ENCODE data around the gene TTI1. TPM values are rescaled to one million over a fixed set of nuclear protein-coding genes. Genes with fewer than 3 reads are reported as not detected.
"Not testable (repeated sequence)": the region's sequence is repeated elsewhere in the genome, so short reads cannot be mapped to it uniquely, and the experiment has no call there.

The TTI1 gene
- total RNA-seq, 1 donor from 2014 or later = 30.1 TPM

DNA sequence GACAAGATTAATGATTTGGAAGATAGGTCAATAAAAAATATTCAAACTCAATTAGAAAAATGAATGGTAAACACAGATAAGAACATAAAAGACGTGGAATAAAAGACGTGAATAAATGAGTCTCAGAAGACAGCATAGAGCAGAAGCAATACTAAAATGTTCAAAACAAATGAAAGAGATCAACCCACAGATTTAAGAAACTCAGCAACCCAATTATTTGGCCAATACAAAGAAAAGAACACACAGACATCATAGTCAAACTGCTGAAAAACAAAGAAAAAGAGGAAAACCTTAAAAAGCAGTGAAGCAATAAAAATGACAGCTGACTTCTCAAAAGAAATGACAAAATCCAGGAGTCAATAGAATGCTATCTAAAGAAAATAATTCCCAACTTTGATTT, 14.9 kb downstream of the TTI1 start:
- Mint-ChIP-seq H3K36me3 (ENCODE audit: low read depth) (peaks cover 71% of the 10 kb centered on the region), H3K9me3 (peaks cover 8% of the 10 kb centered on the region), H3K4me1 (peaks cover 6% of the 10 kb centered on the region), H3K4me3 (no peak overlapping the region), H3K27me3 (no peaks in the 10 kb centered on the region), H3K27ac (no peak overlapping the region)
- TF ChIP-seq, protein P1, sequence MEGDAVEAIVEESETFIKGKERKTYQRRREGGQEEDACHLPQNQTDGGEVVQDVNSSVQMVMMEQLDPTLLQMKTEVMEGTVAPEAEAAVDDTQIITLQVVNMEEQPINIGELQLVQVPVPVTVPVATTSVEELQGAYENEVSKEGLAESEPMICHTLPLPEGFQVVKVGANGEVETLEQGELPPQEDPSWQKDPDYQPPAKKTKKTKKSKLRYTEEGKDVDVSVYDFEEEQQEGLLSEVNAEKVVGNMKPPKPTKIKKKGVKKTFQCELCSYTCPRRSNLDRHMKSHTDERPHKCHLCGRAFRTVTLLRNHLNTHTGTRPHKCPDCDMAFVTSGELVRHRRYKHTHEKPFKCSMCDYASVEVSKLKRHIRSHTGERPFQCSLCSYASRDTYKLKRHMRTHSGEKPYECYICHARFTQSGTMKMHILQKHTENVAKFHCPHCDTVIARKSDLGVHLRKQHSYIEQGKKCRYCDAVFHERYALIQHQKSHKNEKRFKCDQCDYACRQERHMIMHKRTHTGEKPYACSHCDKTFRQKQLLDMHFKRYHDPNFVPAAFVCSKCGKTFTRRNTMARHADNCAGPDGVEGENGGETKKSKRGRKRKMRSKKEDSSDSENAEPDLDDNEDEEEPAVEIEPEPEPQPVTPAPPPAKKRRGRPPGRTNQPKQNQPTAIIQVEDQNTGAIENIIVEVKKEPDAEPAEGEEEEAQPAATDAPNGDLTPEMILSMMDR (IDR thresholded peaks at IDR 0.05) = no peak
- POLR2A ChIA-PET = no interaction called here
- no peak for ATAC-seq (ENCODE audit: low read depth)
- intact Hi-C loops (cut with micrococcal nuclease) = no loop called here
- CTCF ChIA-PET = no interaction called here
- DNase-seq = no peak

DNA sequence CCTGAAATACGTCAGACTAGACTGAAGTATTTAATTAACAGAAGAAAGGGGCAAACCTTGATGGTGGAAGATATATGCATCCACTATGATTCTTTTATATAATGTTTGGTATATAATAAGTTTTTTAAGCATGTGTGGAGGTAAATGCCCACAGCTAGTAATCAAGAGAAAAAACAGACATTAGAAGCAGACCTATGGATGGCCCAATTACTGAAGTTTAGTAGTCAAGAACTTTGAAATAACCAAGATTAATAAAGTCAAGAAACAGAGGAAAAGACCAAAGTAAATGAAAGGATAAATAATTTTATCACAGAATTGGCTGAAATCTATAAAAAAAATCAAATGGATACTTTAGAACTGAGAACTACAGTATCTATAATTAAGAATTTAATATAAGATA, 15.3 kb downstream of the TTI1 start:
- CTCF ChIA-PET = no interaction called here
- POLR2A ChIA-PET = no interaction called here
- DNase-seq (no peak), ATAC-seq (ENCODE audit: low read depth) (no peak)
- Mint-ChIP-seq H3K27me3 (no peaks in the 10 kb centered on the region), H3K4me3 (no peak overlapping the region), H3K27ac (no peak overlapping the region), H3K4me1 (peaks cover 5% of the 10 kb centered on the region), H3K36me3 (ENCODE audit: low read depth) (peaks cover 73% of the 10 kb centered on the region), H3K9me3 (peaks cover 8% of the 10 kb centered on the region)
- intact Hi-C loops (cut with micrococcal nuclease) = no loop called here
- TF ChIP-seq, protein P1 (IDR thresholded peaks at IDR 0.05) = no peak

DNA sequence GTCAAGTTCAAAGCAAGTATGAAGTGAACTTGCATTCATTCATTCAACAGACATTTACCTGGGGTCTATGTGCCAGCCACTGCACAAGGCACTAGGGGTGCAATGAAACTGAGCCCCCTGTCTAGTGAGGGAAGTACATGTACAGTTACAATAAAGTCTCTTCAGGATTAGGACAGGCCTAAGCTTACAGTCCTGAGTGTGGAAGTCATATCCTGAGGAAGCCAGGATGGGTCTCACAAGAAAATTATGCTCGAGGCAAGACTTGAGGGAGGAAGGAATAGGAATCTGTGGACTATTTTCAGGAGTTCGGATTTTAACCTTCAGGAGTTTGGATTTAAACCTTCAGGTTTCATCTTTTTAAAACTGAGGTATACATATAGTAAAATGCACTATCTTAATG, 19.4 kb downstream of the TTI1 start:
- TF ChIP-seq, protein P1 (IDR thresholded peaks at IDR 0.05) = no peak
- POLR2A ChIA-PET = no interaction called here
- Mint-ChIP-seq H3K36me3 (ENCODE audit: low read depth) (peaks cover 83% of the 10 kb centered on the region), H3K4me3 (no peak overlapping the region), H3K27ac (no peak overlapping the region), H3K27me3 (no peaks in the 10 kb centered on the region), H3K9me3 (peaks cover 4% of the 10 kb centered on the region), H3K4me1 (peaks cover 1% of the 10 kb centered on the region)
- CTCF ChIA-PET = no interaction called here
- DNase-seq (no peak), ATAC-seq (ENCODE audit: low read depth) (no peak)
- intact Hi-C loops (cut with micrococcal nuclease) = no loop called here

DNA sequence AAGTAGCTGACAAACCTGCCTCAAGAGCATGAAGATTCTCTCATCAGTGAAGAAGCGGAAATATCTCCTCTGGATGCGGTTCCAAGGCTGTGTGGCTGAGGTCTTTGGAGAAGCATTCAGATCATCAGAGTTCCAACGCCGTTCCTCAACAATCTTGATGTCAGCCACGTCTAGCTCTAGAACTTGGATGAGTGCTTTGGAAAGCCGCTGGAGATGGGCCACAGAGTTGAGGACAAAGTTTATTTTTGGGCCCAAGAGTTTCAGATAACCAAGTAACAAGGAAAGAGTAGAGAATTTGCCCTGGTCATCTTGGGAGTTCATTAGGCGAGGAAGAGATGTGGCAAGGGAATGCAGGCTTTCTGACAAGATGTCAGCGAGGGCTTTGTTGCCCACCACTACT, 20.9 kb downstream of the TTI1 start:
- no peak for DNase-seq
- H3K27me3 Mint-ChIP-seq = no peaks in the 10 kb centered on the region
- intact Hi-C loops (cut with micrococcal nuclease) = no loop called here
- H3K4me1 Mint-ChIP-seq = peaks cover 1% of the 10 kb centered on the region
- TF ChIP-seq, protein P1 (IDR thresholded peaks at IDR 0.05) = no peak
- ATAC-seq (ENCODE audit: low read depth) = no peak
- POLR2A ChIA-PET = interaction anchor here (0.8 kb wide), 1 partner anchor 21 kb away, joined by 3 read pairs; the partner anchor contains the start of gene TTI1
- CTCF ChIA-PET = no interaction called here
- H3K36me3 Mint-ChIP-seq (ENCODE audit: low read depth) = peaks cover 79% of the 10 kb centered on the region
- H3K9me3 Mint-ChIP-seq = no peaks in the 10 kb centered on the region
- H3K4me3 Mint-ChIP-seq = no peak overlapping the region
- H3K27ac Mint-ChIP-seq = no peak overlapping the region

DNA sequence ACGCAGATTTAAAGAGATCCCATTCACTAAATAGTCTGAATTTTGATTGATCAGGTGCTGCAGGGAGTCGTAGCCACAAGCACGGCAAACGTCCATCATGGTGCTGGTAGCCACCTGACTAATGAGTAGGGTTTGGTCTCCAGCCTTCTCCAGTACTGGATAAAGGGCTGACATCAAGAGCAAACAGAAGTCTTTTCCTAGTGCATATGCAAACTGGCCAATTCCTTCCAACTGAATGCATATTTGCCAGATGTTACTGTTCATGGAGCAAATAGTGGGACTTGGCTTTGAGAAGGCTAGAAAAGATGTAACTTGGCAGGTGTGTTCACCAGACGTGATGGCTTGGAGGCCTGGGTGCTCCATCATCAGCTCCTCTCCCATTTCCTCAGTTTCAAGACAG, 21.6 kb downstream of the TTI1 start:
- CTCF ChIA-PET = no interaction called here
- Mint-ChIP-seq H3K27ac (no peak overlapping the region), H3K36me3 (ENCODE audit: low read depth) (peaks cover 75% of the 10 kb centered on the region), H3K9me3 (no peaks in the 10 kb centered on the region), H3K27me3 (no peaks in the 10 kb centered on the region), H3K4me3 (no peak overlapping the region), H3K4me1 (peaks cover 1% of the 10 kb centered on the region)
- intact Hi-C loops (cut with micrococcal nuclease) = no loop called here
- TF ChIP-seq, protein P1 (IDR thresholded peaks at IDR 0.05) = no peak
- POLR2A ChIA-PET = no interaction called here
- no peak for DNase-seq
- ATAC-seq (ENCODE audit: low read depth) = no peak

DNA sequence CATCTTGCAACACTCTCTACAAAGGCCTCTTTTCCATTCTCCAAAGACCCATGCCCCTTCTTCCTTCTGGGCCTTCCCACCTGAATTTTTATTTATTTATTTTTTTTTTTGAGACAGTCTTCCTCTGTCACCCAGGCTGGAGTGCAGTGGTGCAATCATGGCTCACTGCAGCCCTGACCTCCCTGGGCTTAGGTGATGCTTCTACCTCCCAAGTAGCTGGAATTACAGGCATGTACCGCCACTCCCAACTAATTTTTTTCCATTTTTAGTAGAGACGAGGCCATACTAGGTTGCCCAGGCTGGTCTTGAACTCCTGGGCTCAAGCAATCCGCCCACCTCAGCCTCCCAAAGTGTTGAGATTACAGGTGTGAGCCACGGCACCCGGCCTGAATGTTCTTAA, 23.8 kb downstream of the TTI1 start:
- H3K27me3 Mint-ChIP-seq; H3K4me1 Mint-ChIP-seq; H3K4me3 Mint-ChIP-seq; H3K9me3 Mint-ChIP-seq; DNase-seq; ATAC-seq (ENCODE audit: low read depth); H3K27ac Mint-ChIP-seq; POLR2A ChIA-PET; intact Hi-C loops (cut with micrococcal nuclease); CTCF ChIA-PET: not testable (repeated sequence)
- H3K36me3 Mint-ChIP-seq (ENCODE audit: low read depth) = peaks cover 74% of the 10 kb centered on the region

Measured in activated B cell treated with CpG ODN at 0.5 μM for 24 hours (primary cell).